Measurements from ENCODE around the gene RASAL2.

Gene RASAL2

DNA sequence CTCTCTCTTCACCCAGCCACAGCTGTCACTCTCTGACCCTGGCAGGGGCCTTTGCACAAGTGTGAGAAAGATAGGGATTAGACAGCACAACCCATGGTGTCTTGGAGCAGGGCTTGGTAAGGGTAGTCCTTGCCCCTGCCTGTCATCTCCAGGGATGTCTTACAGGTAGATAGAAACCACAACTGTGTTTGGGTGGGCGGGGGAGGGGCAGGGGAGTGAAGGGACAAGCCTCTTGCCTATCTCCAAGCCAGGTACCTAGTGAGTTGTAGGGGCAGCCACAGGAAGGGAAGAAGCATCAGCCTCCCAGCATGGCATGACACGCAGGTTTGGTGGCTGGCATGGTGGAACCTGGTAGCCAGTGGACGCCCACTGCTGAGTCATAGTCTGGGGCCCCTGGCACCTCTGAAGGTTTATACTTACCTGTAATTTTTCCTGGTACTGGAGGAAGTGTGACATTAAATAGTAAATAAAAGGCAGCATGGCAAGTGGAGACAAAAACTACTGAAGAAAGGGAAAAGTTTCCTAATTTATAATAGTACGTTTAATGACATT, 305.3 kb downstream of the RASAL2 start:
- DNase-seq: no peak

DNA sequence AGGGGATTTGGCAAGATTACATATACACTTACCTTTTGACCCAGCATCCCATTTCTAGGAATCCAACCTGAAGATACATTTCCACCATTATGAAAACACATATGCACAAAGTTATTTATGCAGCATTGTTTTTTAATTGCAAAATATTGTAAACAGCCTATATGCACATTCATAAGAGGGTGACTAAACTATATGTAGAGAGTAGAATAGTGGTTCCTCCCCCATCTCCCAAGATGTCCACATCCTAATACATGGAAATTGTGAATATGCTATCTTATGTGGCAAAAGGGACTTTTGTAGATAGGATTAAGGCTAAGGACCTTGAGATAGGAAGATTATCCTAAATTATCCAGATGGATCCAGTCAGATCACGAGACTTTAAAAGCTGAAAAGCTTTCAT, 311.2 kb downstream of the RASAL2 start:
- no peak for DNase-seq

DNA sequence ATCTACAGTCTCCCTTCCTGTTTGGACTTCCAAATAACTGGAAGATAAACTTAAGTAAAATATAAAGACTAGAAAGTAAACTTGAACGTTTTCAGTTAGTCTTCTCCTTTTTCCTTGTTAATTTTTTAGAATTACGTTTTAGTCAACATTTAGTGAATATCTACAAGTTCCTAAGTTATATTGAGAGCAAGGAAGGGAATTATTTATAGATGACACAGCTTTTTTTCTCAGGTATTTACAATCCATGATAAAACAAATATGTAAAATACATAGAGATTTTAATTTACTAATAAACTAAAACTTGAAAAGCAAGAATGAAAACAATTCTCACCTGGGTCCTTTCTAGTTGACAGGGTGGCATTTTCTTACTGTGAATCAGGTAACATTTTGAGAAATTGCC, 313.3 kb downstream of the RASAL2 start:
- DNase-seq: no peak

DNA sequence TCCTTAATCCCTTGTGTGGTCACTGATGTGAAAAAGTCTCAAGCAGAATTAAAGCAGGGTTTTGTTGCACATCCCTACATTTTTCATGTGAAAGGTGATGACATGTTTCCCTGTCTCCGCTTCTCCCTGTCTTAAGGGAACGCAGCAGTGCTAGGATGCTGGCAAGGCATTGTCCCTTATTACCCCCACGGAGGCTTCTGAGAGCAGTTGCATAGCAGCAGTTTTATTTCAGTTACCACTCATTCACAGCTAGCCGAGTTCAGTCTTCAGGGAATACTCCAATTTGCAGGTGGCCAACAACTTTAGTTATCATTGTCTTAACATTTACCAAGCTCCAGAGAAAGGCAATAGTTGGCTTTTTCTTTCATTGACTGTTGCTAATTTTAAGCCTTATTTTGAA, 313.8 kb downstream of the RASAL2 start:
- DNase-seq: no peak

DNA sequence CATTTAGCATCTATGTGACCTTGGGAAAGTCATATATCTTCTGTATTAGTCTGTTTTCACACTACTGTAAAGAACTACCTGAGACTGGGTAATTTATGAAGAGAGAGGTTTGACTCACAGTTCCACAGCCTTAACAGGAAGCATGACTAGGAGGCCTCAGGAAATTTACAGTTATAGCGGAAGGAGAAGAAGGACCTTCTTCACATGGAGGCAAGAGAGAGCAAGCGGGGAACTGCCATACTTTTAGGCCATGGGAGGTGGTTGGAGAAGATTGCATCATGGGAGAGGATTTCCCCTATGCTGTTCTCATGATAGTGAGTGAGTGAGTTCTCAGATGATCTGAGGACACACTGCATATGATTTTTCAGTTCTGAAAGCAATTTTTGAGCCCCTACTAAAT, 315.0 kb downstream of the RASAL2 start:
- no peak for DNase-seq

DNA sequence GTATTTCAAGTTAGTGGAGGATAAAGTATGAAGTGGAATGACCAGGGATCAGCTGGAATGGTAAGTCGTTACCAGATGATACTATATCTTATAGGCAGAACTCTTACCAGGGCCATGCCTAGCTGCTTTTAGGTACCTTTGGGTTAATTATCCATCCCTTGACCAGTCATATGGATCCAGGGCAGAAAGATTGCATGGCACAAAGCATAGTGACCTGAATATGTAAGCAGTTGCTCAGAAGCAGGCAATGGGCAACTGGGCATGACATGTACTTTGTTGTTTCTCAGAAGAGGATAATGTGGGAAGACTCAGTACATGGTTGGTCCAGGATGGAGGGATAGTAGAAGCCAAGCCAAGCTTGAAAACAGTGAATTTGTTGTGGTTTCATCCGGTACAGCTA, 315.6 kb downstream of the RASAL2 start:
- no peak for DNase-seq

DNA sequence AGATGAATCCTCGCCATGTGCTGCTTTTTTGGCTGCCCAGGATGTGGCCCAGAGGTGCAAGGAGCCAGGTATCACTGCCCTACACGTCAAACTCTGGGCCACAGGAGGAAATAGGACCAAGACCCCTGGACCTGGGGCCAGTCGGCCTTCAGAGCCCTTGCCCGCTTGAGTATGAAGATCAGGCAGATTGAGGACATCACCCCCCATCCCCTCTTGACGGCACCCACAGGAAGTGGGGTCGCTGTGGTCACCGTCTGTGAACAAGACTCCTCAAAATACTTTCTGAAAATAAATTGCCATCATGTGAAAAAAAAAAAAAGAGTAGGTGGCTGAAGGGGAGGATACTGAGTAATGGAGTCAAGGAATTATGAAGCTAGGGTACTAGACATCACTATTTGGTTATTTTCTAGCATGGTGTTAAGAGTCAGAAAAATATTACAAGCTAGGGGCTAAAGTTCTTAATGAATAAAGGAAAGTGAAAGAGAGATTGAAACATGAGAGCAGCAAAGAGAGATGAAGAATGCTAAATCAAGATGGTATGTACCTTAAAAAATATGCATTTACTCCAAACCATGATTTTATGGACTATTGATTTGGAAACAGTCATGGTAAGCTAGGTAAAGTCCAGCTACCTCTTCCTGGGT, 318.0 kb downstream of the RASAL2 start:
- DNase-seq: no peak

DNA sequence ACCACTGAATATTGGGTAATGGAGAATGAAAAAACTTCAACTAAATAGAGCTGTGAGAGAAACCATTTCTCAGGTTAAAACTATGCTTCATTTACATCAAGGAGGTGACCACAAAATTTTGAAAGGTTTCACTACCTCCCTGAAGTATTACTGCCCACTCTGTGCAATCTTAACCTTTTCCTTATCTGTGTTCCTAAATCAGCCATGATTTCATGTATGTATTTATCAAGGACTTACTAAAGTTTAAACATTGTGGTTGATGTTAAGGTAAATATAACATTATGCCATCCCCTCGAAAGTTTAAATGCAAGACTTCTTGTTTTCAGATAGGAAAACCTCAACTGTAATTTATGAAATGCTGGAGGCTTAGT, 318.5 kb downstream of the RASAL2 start:
- DNase-seq: no peak

DNA sequence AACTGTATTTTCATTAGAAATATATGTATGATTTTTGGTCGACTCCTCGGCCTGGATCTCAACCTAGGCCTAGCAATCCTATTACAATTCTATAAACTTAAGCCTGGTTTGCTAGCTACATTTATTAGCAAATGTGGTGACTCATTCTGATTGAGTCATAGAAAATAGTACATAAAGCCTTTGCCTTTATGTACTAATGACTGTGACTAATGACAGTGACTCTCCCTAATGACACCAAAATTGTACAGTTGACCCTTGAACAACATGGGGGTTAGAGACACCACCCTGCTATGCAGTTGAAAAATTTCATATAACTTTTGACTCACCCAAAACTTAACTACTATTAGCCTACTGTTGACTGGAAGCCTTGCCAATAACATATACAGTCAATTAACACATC, 324.0 kb downstream of the RASAL2 start:
- no peak for DNase-seq

DNA sequence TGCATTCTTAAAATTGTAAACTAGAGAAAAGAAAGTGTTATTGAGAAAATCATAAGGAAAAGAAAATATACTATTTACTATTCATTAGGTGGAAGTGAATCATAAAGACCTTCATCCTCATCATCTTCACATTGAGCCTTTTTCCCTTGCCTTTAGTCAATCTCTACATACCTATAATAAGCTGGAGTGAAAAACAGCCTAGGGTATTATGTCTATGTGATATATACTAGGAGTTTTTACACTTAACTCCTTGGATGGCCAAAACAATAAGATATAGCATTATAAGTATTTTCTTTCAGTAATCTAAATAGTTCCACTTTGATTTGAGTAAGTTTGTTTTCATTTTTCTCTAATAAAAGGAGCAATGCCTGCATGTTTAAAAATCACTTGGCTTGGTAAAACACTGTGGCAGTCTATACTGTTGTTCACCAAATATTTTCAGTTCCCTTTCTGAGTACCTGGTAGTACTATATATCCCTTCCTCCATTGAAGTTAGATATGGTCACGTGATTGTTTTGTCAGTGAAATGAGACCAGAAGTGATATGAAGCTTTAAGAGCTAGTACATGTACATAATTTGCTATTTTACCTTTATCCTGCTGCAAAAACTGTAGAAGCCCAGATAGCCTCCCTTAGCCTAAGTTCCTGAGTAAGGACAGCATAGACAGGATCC, 324.5 kb downstream of the RASAL2 start:
- DNase-seq: no peak

DNA sequence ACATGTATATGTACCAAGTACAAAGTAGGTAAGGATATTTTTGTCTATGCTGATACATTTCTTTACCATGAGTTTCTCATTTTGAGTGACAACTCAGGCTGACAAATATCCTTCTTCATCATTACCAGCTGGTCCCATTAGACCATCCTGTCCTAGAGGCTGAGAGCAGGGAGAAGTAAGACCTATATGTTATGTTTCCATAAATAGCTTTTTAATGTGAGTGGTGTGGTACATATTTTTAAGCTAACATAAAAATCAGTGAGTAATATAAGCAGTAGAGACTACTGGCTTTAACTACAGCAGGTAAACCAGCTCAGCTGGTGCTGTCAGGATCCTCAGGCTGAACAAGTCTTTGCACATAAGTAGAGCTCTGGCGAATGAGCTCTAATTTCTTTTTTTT, 340.5 kb downstream of the RASAL2 start:
- no peak for DNase-seq

DNA sequence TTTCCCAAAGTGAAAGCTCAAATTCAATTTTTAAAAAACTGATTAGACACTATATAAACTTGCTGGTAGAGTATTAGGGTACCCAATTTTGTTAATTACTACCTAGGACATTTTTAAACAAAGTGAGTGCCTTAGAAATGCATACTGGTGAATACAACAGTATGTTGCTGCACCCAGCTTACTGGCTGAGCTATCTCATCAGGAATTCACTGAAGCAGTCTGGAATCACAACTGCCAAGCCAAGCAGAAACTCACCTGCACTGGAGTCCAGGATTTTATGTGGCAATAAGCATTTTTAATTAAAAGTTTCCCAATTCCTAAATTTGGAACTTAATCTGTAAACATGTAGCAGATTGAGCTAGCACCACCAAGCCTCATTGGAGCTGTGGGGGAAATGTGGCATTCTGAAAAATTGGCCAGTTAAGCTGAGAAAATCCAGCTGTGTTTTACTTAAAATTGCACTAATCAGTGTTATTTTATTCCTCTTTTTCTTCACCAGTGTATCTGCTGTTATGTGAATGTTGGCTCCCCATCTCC, 341.1 kb downstream of the RASAL2 start:
- DNase-seq: no peak

DNA sequence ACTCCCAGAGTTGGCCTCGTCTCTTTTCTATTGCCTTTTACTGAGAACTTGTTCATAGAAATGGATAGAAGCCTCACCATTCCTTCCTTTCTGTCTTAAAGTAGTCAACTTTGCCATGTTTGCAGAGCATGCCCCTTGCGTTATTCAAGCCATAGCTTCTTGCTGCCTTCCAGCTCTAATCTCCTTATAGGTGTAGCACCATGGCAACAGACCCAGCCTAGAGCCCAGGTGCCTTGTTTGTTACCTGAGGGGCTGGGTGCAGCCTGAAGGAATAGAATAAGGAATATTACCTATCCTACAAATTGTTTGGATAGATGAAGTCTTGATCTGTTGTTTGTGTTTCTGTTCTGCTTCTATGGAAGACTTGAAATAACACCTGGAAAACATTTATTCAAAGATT, 343.0 kb downstream of the RASAL2 start:
- no peak for DNase-seq

DNA sequence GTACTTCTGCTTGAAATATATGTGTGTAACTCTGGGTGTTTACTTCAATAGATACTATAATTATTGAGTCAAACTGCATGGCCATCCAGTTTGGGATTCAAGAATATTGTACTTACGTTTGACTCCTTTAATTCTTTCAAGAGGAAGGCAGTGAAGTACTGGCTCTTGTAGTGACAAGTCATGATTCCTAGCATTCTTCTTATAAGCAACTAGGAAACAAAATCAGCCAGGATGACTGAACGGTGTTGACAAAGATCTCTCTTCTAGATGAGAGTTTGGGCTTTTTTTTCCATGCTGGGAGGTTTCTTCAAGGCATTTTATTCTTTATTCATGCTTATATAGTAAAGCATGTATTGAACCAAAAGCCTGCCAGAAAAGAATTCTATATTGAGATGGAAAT, 344.5 kb downstream of the RASAL2 start:
- no peak for DNase-seq

DNA sequence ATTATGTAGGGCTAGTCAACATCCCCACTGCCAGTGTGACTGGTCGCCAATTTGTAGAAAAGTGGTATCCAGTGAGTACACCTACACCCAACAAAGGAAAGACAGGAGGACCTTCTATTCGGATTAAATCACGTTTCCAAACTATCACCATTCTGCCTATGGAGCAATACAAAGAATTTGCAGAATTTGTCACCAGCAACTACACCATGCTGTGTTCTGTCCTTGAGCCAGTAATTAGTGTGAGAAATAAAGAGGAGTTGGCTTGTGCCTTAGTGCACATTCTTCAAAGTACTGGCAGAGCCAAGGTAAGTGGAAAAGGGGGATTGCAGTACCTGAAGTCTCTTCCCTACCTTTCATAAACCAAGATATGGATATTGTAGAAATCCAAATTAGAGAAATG, 349.0 kb downstream of the RASAL2 start:
- no peak for DNase-seq

DNA sequence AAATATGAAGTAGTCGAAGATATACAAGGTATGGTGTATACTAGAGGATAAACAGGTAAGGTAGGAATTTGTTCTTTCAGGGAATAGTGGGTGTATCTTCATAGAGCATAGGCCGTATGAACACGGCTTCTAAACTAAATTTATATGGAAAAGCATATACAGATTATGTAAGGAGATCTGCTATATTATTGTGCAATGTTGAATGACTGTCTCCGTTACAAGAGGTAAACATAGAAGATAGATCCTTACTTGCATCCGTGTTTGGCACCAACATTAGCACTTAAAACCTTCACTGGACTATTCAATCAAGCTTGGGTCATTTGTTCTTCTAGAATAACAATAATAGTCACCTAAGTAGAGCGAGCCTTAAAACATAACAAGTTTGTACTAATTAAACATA, 357.0 kb downstream of the RASAL2 start:
- DNase-seq: no peak

DNA sequence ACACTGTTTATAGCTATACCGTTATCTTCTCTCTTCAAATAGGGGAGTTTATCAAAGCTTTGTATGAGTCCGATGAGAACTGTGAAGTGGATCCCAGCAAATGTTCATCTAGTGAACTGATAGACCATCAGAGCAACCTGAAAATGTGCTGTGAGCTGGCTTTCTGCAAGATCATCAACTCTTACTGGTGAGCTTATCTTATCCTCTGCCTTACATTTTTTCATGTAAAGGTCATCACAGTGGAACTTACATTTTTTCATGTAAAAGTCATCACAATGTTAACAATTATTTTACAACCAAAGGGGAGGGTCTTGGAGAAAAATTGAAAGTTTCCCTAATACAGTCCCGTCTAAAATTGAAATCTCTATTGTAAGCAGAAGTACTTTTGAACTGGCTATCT, 357.6 kb downstream of the RASAL2 start:
- DNase-seq: no peak

DNA sequence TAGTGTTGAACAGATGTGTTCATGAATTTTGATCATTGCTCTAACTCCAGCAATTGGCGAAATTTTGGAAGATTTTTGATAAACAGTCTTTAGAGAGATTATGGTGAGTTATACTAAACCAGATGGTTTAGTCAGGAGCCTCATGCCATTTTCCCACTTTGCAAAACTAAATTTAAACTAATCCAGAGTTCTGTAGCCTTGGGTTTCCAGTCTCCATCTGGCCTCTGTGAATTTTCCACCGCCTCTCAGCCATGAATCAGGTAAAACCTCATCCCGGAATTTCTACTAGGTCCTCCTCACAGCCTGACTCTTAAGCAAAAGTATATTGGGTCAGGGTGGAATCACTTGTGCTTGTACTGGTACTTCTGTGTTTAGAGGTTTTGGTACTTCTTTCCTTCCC, 358.1 kb downstream of the RASAL2 start:
- DNase-seq: no peak

DNA sequence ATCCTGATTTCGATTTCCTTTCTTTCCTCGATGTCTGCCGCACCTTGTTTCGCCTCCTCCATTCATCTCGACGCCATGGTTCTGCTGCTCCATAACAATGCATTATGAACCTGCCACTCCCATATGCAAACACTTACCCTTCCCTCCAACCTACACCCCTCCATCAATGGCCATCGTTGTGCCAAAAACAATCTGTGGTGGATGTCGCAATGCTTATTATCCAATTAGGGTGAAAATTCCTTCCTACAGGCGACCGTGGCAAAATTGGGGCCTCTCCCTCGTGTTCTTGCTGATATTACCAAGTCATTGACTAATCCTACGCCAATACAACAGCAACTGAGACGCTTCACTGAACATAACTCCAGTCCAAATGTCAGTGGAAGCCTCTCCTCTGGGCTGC, 362.6 kb downstream of the RASAL2 start:
- DNase-seq: no peak

DNA sequence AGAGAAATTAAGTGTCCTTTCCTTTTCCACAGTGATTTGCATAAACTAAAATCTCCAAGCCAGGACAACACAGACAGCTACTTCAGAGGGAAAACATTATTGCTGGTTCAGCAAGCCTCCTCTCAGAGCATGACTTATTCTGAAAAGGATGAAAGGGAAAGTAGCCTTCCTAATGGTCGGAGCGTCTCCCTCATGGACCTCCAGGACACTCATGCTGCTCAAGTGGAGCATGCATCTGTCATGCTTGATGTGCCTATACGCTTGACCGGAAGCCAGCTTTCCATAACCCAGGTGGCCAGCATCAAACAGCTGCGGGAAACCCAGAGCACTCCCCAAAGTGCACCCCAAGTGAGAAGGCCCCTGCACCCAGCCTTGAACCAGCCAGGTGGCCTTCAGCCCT, 363.7 kb downstream of the RASAL2 start:
- DNase-seq: no peak

DNA sequence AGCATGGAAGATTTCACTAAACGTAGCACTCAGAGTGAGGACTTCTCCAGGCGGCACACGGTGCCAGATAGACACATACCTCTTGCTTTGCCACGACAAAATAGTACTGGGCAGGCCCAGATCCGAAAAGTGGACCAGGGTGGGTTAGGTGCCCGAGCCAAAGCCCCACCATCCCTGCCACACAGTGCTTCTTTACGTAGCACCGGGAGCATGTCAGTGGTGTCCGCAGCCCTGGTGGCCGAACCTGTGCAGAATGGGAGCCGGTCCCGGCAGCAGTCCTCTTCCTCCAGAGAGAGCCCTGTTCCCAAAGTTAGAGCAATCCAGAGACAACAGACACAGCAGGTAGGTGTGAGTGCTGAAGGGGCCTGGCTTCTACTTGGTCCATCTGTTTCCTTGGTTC, 364.3 kb downstream of the RASAL2 start:
- DNase-seq: no peak

DNA sequence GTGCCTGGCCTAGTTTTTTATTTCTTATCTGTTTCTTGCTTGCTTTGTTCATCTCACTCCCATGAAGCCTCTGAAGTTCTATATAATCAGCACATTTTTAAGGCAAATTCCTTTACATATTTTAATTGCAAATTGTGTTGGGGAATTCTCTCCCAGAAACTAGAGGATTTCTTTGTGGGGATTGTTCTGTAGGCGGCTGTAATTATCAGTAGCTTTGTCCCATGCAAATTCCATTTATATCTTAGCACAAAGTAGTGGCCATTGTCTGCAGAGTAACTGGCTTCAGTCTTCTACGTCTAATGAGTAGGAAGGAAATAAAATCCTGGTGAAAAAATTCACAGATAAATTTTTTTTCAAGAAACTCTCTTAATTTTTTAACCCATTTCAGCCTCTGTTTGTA, 367.2 kb downstream of the RASAL2 start:
- DNase-seq: no peak

DNA sequence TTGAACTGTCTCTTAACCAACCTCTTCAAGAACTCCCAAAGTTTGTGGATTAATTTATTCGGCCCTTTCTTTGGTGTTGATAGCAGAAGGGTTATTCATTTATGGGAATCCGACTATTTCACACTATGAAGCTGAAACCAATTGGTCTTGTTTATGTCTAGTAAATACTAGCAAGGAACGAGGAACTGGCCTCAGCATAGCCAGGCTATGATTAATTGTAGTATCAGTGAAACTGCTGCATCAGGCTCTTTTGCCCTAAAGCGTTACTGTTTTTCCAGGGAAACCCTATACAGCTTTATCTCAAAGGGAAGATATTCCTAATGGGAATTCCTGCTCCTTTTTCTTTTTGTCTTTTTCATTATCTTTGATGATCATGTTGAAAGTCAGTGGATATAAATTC, 367.8 kb downstream of the RASAL2 start:
- no peak for DNase-seq

DNA sequence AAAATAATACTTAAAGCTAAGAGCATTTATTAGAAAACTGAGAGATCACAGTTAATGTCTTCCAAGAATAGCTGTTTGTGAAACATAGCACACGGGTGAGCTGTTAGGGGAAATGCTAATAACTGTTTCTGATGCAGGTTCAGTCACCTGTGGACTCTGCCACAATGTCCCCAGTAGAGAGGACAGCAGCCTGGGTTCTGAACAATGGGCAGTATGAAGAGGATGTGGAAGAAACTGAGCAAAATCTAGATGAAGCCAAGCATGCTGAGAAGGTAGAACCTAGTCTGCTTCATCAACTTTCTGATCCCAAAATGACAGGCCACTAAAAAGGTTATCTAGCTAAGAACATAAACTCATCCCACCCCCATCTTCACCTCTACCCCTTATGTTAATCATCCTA, 370.2 kb downstream of the RASAL2 start:
- no peak for DNase-seq

DNA sequence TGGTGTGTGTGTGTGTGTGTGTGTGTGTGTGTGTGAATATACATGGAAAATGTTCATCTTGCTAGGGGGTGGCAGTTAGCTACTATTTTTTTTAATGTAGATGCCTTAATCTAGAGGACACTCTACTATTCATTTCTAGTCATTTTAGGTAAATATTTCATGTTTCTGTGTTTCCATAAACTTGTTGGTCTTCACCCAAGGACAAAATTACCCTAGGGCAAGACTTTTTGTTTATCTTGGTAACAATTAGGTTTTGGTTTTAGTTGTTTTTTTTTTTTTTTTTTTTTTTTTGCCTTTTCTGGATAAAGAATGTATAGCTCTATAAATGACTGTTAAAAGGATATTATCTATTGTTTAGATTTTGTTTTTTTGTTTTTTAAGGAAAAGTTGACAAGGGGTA, 370.7 kb downstream of the RASAL2 start:
- no peak for DNase-seq
